ENCODE data around the gene NECAB3.
"Not testable (repeated sequence)": the region's sequence is repeated elsewhere in the genome, so short reads cannot be mapped to it uniquely, and the experiment has no call there.

Gene NECAB3, protein sequence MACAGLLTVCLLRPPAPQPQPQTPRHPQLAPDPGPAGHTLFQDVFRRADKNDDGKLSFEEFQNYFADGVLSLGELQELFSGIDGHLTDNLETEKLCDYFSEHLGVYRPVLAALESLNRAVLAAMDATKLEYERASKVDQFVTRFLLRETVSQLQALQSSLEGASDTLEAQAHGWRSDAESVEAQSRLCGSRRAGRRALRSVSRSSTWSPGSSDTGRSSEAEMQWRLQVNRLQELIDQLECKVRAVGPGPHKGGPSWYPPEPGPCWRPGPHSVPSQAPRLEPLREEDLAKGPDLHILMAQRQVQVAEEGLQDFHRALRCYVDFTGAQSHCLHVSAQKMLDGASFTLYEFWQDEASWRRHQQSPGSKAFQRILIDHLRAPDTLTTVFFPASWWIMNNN

DNA sequence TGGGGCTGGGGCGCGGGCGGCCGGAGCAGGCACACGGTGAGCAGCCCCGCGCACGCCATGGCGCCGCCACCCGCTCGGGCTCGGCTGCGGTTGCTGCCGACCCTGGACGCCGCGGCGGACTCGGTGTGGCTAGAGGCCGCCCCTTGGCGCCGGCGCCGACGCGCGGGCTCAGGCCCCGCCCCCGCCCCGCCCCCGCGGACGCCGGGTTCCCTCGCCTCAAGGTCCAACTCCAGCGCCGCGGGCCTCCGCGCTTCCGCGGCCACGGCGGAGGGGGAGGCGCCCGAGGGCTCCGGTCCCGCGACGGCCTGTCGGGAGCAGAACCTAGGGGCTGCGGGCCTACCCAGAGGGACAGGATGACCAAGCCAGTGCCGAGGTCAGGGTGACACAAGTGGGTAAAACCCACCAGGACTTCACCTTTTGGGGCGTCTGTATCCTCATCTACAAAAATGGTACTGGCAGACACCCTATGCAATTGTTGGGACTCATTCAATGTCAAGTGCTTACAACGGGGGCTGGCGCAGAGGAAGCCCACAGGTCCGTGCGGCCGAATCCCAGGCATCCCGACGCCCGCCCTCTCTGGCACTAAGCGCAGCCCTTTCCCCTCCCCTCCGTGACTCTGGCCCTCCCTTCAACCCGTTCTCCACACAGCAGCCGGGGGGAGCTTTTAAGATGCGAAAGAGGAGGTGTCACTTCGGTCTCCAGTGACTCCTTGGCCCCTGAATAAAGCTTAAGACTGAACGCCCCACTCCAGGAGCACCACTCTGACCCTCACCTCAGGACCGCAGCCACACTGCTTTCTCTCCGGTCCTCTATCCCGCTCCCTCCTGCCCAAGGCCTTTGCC, at the start of gene NECAB3:
TSS of gene NECAB3 (minus strand) at position 135 of the 842 bp plus-strand sequence. CDS start at position 59, 76 bp downstream.
- DNase-seq: peak; percentile 80

- DNase-seq: no peak
These were observed 47.3 kb upstream of the NECAB3 start for GRCh38 chr20:33721391-33722140.

GRCh38 chr20:33719989-33720709, 45.9 kb upstream of the NECAB3 start, which contains the start of gene PXMP4:
Gene PXMP4 (minus strand): TSS chr20:33720310. CDS start chr20:33720207, 103 bp downstream.
- DNase-seq: peak; percentile 98

DNA sequence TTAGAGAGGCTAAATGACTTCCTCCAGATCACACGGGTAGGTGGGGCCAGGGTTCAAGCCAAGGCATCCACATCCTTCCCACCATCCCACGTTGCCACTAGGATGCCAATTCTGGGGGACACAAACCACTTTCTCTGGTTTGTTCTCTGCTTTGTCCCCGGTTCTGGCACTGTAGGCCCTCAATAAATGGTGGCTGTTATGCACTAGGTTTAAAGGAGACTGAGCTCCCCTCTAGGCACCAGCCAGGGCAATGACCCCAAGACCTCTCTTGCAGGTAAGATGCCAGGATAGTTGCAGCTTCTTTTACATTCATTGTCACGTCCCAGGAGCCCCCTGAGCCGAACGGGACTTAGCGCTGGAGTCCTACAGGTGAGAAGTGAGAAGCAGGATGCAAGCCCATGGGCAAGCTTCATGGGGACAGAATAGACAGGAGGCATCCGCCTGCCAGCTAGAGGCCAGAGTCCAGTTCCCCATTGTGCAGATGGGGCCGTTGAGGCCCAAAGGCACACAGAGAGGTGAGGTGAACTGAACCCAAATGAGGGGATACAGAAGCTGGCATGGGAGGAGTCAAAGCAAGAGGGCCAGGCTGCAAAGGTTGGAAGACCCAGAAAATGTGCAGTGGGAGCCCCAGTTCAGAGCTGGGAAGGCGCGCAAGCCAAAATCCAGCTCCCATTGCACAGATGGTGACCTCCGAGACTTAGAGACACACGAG, 45.2 kb upstream of the NECAB3 start:
- DNase-seq: no peak

- DNase-seq: no peak
These were observed 42.3 kb upstream of the NECAB3 start for GRCh38 chr20:33716498-33716897.

GRCh38 chr20:33713865-33714367, 39.7 kb upstream of the NECAB3 start:
- DNase-seq: no peak

- DNase-seq: no peak
These were observed 37.2 kb upstream of the NECAB3 start for GRCh38 chr20:33711446-33711738.

DNA sequence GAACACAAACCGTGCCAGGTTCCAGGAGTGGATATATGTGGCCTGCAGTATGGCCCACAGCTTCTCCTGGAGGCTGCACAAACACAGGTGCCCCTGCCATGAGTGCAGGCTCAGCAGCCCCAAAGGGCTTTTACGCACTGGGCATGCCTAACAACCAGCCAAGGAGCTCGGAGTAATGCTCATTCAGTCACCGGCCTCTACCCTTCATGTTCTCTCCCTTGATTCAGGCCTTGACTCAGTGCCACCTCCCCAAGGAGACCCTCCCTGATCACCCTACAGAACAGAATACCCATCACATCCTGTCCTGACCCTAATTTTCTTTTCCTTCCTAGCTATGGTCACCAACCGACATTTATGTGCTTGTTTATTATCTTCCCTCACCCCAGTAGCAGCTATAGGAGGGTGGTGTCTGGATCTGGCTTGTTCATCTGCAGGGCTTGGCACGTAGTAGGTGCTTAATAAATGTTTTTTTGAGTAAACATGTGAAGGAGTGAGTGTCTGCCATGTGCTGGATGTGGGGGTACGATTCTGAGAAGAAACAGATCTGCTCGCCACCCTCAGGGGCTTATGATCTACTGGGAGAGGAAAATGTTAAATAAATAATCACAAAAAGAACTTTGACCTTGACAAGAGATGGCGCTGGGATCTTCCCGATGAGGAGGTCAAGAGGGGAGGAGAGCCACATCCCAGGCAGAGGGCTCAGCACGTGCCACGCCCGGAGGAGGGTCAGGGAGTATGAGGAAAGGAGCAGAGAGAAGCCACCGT, 36.6 kb upstream of the NECAB3 start:
- DNase-seq: no peak

DNA sequence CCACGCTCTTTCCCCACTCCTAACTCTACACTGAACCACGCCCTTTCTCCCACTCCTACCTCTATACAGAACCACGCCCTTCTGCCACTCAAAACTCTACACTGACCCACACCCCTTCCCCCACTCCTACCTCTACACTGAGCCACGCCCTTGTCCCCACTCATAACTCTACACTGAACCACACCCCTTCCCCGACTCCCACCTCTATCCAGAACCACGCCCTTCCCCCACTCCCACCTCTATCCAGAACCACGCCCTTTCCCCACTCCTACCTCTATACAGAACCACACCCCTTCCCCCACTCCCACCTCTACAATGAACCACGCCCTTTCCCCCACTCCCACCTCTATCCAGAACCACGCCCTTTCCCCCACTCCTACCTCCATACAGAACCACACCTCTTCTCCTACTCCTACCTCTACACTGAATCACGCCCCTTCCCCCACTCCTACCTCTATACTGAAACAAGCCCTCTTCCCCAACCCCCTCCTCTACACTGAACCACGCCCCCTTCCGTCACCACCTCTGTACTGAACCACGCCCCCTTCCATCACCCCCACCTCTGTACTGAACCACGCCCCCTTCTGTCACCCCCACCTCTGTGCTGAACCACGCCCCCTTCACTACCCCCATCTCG, 35.8 kb upstream of the NECAB3 start:
- no peak for DNase-seq

- DNase-seq: no peak
These were observed 35.2 kb upstream of the NECAB3 start for GRCh38 chr20:33709398-33709797.

GRCh38 chr20:33707668-33708067, 33.4 kb upstream of the NECAB3 start:
- no peak for DNase-seq

DNA sequence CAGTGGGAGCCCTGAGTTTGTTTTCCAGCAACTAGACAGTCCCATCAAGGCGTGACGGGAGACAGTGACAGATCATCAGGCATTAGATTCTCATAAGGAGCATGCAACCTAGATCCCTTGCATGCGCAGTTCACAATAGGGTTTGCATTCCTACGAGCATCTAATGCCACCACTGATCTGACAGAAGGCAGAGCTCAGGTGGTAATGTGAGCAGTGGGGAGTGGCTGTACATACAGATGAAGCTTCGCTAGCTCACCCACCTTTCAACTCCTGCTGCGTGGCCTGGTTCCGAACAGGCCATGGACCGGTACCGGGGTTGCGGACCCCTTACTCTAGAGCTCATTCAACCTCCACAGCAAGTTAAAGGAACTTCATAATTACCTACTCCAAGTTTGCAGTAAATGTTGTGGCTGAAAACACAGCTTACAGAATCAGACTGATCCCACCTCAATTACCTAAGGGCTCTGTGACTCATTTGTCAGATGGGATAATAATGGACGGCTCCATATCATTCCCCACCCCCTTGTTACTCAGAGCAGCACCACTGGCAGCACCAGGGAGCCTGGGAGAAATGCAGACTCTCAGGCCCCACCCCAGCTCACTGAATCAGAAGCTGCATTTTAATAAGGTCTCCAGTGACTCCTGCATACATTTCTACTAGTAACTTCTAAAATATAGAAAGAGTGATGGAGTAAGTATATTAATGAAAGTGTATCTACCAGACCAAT, 30.1 kb upstream of the NECAB3 start:
- DNase-seq: no peak

- DNase-seq: no peak
These were observed 29.4 kb upstream of the NECAB3 start for GRCh38 chr20:33703498-33704137.

DNA sequence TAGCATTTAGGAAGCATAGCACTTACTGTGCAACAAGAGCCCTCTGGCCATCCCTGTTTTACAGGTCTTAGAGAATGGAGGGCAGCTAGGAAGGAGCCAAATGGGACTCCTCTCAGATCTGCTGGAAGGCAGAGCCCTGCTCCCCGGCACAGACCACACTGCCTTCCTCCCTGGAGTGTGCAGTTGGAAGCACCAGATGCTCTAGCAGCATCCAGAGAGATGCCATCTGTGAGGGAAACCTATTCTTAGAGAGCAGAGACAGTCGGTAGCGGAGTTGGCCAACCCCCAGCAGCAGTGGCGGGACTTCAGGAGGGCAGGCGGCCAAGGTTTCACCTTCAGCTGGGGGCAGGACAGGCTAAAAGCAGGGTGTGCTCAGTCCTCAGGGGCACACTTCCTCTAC, 28.6 kb upstream of the NECAB3 start:
- DNase-seq: no peak

DNA sequence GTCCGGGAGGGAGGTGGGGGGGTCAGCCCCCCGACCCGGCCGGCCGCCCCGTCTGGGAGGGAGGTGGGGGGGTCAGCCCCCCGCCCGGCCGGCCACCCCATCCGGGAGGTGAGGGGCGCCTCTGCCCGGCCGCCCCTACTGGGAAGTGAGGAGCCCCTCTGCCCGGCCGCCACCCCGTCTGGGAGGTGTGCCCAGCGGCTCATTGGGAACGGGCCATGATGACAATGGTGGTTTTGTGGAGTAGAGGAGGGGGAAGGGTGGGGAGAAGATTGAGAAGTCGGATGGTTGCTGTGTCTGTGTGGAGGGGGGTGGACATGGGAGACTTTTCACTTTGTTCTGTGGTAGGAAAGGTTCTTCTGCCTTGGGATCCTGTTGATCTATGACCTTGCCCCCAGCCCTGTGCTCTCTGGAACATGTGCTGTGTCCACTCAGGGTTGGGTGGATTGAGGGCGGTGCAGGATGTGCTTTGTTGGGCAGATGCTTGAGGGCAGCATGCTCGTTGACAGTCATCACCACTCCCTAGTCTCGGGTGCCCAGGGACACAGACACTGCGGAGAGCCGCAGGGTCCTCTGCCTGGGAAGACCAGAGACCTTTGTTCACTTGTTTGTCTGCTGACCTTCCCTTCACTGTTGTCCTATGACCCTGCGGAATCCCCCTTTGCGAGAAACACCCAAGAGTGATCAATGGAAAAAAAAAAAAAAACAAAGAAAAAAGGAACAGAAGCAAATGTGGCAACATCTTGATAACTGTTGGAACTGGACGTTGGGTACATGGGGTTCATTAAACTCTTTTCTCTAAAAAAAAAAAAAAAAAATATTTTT, 27.6 kb upstream of the NECAB3 start:
- DNase-seq: no peak

DNA sequence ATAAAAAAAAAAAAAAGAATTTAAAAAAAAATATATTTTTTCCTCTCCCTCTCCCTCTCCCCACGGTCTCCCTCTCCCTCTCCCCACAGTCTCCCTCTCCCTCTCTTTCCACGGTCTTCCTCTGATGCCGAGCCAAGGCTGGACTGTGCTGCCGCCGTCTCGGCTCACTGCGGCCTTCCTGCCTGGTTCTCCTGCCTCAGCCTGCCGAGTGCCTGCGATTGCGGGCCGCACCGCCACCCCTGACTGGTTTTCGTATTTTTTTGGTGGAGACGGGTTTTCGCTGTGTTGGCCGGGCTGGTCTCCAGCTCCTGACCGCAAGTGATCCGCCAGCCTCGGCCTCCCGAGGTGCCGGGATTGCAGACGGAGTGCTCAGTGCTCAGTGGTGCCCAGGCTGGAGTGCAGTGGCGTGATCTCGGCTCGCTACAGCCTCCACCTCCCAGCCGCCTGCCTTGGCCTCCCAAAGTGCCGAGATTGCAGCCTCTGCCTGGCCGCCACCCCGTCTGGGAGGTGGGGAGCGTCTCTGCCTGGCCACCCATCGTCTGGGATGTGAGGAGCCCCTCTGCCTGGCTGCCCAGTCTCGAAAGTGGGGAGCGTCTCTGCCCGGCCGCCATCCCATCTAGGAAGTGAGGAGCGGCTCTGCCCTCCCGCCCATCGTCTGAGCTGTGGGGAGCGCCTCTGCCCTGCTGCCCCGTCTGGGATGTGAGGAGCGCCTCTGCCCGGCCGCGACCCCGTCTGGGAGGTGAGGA, 26.6 kb upstream of the NECAB3 start:
- DNase-seq: not testable (repeated sequence)

DNA sequence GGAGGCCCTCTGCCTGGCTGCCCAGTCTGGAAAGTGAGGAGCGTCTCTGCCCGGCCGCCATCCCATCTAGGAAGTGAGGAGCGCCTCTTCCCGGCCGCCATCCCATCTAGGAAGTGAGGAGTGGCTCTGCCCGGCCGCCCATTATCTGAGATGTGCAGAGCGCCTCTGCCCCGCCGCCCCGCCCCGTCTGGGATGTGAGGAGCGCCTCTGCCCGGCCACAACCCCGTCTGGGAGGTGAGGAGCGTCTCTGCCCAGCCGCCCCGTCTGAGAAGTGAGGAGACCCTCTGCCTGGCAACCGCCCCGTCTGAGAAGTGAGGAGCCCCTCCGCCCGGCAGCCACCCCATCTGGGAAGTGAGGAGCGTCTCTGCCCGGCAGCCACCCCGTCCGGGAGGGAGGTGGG, 24.7 kb upstream of the NECAB3 start:
- not testable (repeated sequence) for DNase-seq

- DNase-seq: no peak
These were observed 22.9 kb upstream of the NECAB3 start for GRCh38 chr20:33697129-33697528.

Data from NCI-H774 (cell line).